H1 (cell line): Measurements from ENCODE around the gene INPPL1. TPM values are rescaled to one million over a fixed set of nuclear protein-coding genes. Genes with fewer than 3 reads are reported as not detected.
A peak's percentile ranks its signal among the peaks of the same experiment; 100 is the strongest.

Experiments
- CTCF ChIA-PET: fragments of 300-600 bp; sonication (Branson Sonifier 250); formaldehyde crosslinking; loops from one replicate; lab custom pipeline; 2021; ENCODE audit not compliant: partially characterized antibody; lab: Charles Lee
- POLR2A ChIA-PET: fragments of 300-600 bp; sonication (Branson Sonifier 250); formaldehyde crosslinking; loops from one replicate; lab custom pipeline; 2021; ENCODE audit warnings: inconsistent platforms; ENCODE audit not compliant: partially characterized antibody; lab: Charles Lee
- DNase-seq, 2 experiments: peaks; one replicate each; pipeline versions ENCODE4 v3.0.0 to v3.0.0-alpha.2; 2010 to 2022; ENCODE audit warnings: low spot score in 2 of 2, low read depth in 1 of 2, mixed read lengths in 1 of 2
- FAIRE-seq: peaks from 2 replicates; lab custom pipeline; 2011; peaks lifted over from hg19 to GRCh38; lab: Jason Lieb, UNC
- H2AFZ ChIP-seq: 2 replicates; pipeline ENCODE4 v1.8.1; 2012; ENCODE audit warnings: low read length, inconsistent platforms
- H2AK5ac ChIP-seq: 2 replicates; pipeline ENCODE4 v1.6.1; 2013; ENCODE audit warnings: low read depth, low read length
- H2BK120ac ChIP-seq: replicated peaks from 2 replicates; pipeline ENCODE3; 2013; ENCODE audit warnings: low read depth, low read length, inconsistent platforms
- H2BK12ac ChIP-seq: 2 replicates; pipeline ENCODE4 v1.6.1; 2013; ENCODE audit warnings: low read depth, low read length
- H2BK15ac ChIP-seq: 2 replicates; pipeline ENCODE4 v1.6.1; 2013; ENCODE audit warnings: low read length
- H2BK20ac ChIP-seq: 2 replicates; pipeline ENCODE4 v1.6.1; 2013; ENCODE audit warnings: low read length
- H2BK5ac ChIP-seq: 2 replicates; pipeline ENCODE4 v1.6.1; 2013; ENCODE audit warnings: low read depth, low read length
- H3K14ac ChIP-seq: 2 replicates; pipeline ENCODE4 v1.6.1; 2013; ENCODE audit warnings: inconsistent platforms; ENCODE audit not compliant: insufficient read length
- H3K18ac ChIP-seq: 2 replicates; pipeline ENCODE4 v1.6.1; 2013; ENCODE audit warnings: low read length; ENCODE audit errors: extremely low read depth
- H3K23ac ChIP-seq: 2 replicates; pipeline ENCODE4 v1.6.1; 2013; ENCODE audit warnings: inconsistent platforms; ENCODE audit not compliant: insufficient read length
- H3K23me2 ChIP-seq: 2 replicates; pipeline ENCODE4 v1.6.1; 2013; ENCODE audit warnings: low read depth, low read length
- H3K27ac ChIP-seq: 2 replicates; pipeline ENCODE4 v1.6.1; 2011; ENCODE audit warnings: low read depth, low read length, inconsistent platforms
- H3K27me3 ChIP-seq, 4 experiments: replicated peaks in 1 of 4; 1 replicate in 1 of 4; 2 replicates in 3 of 4; pipeline versions ENCODE4 v1.6.1 to v1.8.1; 2011 to 2013; ENCODE audit warnings: low read length in 3 of 4, mild to moderate bottlenecking in 3 of 4, inconsistent platforms in 2 of 4, mixed read lengths in 2 of 4, moderate library complexity in 1 of 4; ENCODE audit not compliant: control insufficient read depth in 3 of 4, insufficient read depth in 3 of 4; ENCODE audit errors: extremely low read depth in 1 of 4
- H3K36me3 ChIP-seq, 4 experiments: 2 replicates each; pipeline versions ENCODE4 v1.6.1 to v1.8.1; 2011 to 2013; ENCODE audit warnings: mild to moderate bottlenecking in 4 of 4, low read length in 3 of 4, moderate library complexity in 2 of 4, control low read depth in 1 of 4, inconsistent platforms in 1 of 4; ENCODE audit not compliant: insufficient read depth in 4 of 4, control insufficient read depth in 2 of 4
- H3K4ac ChIP-seq: replicated peaks from 2 replicates; pipeline ENCODE3; 2013; ENCODE audit warnings: low read length, low read depth, mixed read lengths, inconsistent platforms; ENCODE audit not compliant: insufficient read length
- H3K4me1 ChIP-seq, 4 experiments: replicated peaks in 1 of 4; 1 replicate in 1 of 4; 2 replicates in 3 of 4; pipeline versions ENCODE4 v1.6.1 to v1.8.1; 2011 to 2013; ENCODE audit warnings: low read length in 3 of 4, inconsistent platforms in 2 of 4, mixed read lengths in 1 of 4; ENCODE audit not compliant: insufficient read depth in 4 of 4, control insufficient read depth in 3 of 4
- H3K4me2 ChIP-seq, 2 experiments: 2 replicates each; pipeline versions ENCODE4 v1.6.1 to v1.8.1; 2011 to 2013; ENCODE audit warnings: low read depth in 2 of 2, low read length in 2 of 2, control low read depth in 1 of 2, inconsistent platforms in 1 of 2, mild to moderate bottlenecking in 1 of 2; ENCODE audit not compliant: insufficient read depth in 1 of 2
- H3K4me3 ChIP-seq, 4 experiments: fragments of 200-600, 300-600 bp in 1 of 4; sonication (generic), shearing (Covaris generic), sonication (Bioruptor Twin) in 1 of 4; 2 replicates each; pipeline versions ENCODE4 v1.5.1 to v1.8.1; 2011 to 2016; ENCODE audit warnings: low read length in 4 of 4, low read depth in 3 of 4, control low read depth in 2 of 4, inconsistent platforms in 2 of 4, mild to moderate bottlenecking in 2 of 4, mixed read lengths in 1 of 4, moderate library complexity in 1 of 4; ENCODE audit not compliant: insufficient read depth in 2 of 4; ENCODE audit errors: extremely low read depth in 1 of 4
- H3K56ac ChIP-seq: replicated peaks from 2 replicates; pipeline ENCODE3; 2013; ENCODE audit warnings: low read depth, mild to moderate bottlenecking, mixed read lengths, low read length, inconsistent platforms; ENCODE audit not compliant: insufficient read length
- H3K79me1 ChIP-seq: 2 replicates; pipeline ENCODE4 v1.6.1; 2013; ENCODE audit warnings: low read depth, low read length, control low read depth
- H3K79me2 ChIP-seq, 2 experiments: 2 replicates each; pipeline versions ENCODE4 v1.6.1 to v1.8.1; 2012 to 2013; ENCODE audit warnings: low read length in 2 of 2, mild to moderate bottlenecking in 2 of 2, inconsistent platforms in 1 of 2; ENCODE audit not compliant: insufficient read depth in 2 of 2, control insufficient read depth in 1 of 2
- H3K9ac ChIP-seq, 4 experiments: replicated peaks in 1 of 4; 1 replicate in 1 of 4; 2 replicates in 3 of 4; pipeline versions ENCODE4 v1.6.1 to v1.8.1; 2011 to 2013; ENCODE audit warnings: low read depth in 3 of 4, low read length in 3 of 4, control low read depth in 2 of 4, mild to moderate bottlenecking in 2 of 4, moderate library complexity in 2 of 4, inconsistent platforms in 1 of 4; ENCODE audit errors: extremely low read depth in 1 of 4
- H3K9me3 ChIP-seq, 2 experiments: 2 replicates each; pipeline versions ENCODE4 v1.6.1 to v1.8.1; 2012 to 2013; ENCODE audit warnings: mild to moderate bottlenecking in 2 of 2, moderate library complexity in 2 of 2, control low read depth in 1 of 2, inconsistent platforms in 1 of 2, low read depth in 1 of 2, low read length in 1 of 2, mixed read lengths in 1 of 2; ENCODE audit not compliant: insufficient read depth in 2 of 2
- H4K20me1 ChIP-seq, 2 experiments: replicated peaks in 1 of 2; 2 replicates each; pipeline versions ENCODE3 to v1.8.1; 2011 to 2013; ENCODE audit warnings: inconsistent platforms in 2 of 2, low read length in 2 of 2, mild to moderate bottlenecking in 1 of 2; ENCODE audit not compliant: insufficient read depth in 2 of 2, control insufficient read depth in 1 of 2
- H4K5ac ChIP-seq: 2 replicates; pipeline ENCODE4 v1.6.1; 2013; ENCODE audit warnings: low read length, low read depth, mixed read lengths, inconsistent platforms; ENCODE audit not compliant: insufficient read length
- H4K8ac ChIP-seq: 2 replicates; pipeline ENCODE4 v1.8.0; 2013; ENCODE audit warnings: mild to moderate bottlenecking, moderate library complexity, low read length, inconsistent platforms; ENCODE audit not compliant: insufficient read depth; ENCODE audit errors: extremely low read depth
- H4K91ac ChIP-seq: replicated peaks from 2 replicates; pipeline ENCODE3; 2013; ENCODE audit warnings: low read length, mixed read lengths, inconsistent platforms; ENCODE audit not compliant: insufficient read length
- CHD1 ChIP-seq: IDR thresholded peaks from 2 replicates; pipeline ENCODE4 v1.6.1; 2012; ENCODE audit warnings: low read depth, low read length, improper control_type of control experiment
- PHF8 ChIP-seq: fragments of 200-600 bp; sonication (generic); conservative IDR thresholded peaks from 2 replicates; pipeline ENCODE4 v1.7.1; 2012; ENCODE audit warnings: low read depth, mild to moderate bottlenecking, inconsistent platforms, low read length, moderate library complexity
- WGBS, 2 experiments: shearing (Covaris generic) in 1 of 2; methylation state at CpG; one replicate each; pipeline versions ENCODE4 v1.1.6 to v1.1.7; 2013 to 2015; ENCODE audit warnings: low lambda C conversion rate in 2 of 2, mixed read lengths in 2 of 2, inconsistent platforms in 1 of 2, low coverage in 1 of 2, missing lambda C conversion rate in 1 of 2; ENCODE audit not compliant: insufficient replicate concordance in 2 of 2, insufficient coverage in 1 of 2, insufficient read length in 1 of 2; ENCODE audit errors: extremely low coverage in 1 of 2, missing lambda C conversion rate in 1 of 2; 5-methylcytosine and 5-hydroxymethylcytosine counted together
- polyA plus RNA-seq, 7 experiments: library from polyadenylated mRNA; depleted of rRNA in 3 of 7; stranded (reverse) in 5 of 7; unstranded in 2 of 7; fragments of >200 nt in 5 of 7; fragments of 200-250 nt in 2 of 7; gene quantifications; 1 replicate in 5 of 7; 2 replicates in 1 of 7; 4 replicates in 1 of 7; pipeline versions ENCODE4 v1.2.1 to v1.2.3, GENCODE V29; 2011 to 2013; ENCODE audit warnings: missing spikeins in 2 of 7, mixed read lengths in 2 of 7
- total RNA-seq: library from RNA; stranded (reverse); fragmentation: NEBNext Ultra II Directional; extraction: Animal tissue kit (Norgen Biotek cat#: 25700); gene quantifications from 2 replicates; pipeline ENCODE4 v1.2.1, GENCODE V29; 2021

INPPL1 gene
- total and polyA plus RNA-seq, 2 of the 8 experiments (the other 6 are each of a cell fraction or from before 2014, with no cell fraction given), result 54.5 to 79.5 TPM

- H3K4me1 ChIP-seq, result peaks cover 0 to 5% (median 3%) of the 10 kb centered on the region in 4 experiments; a peak in 4 of 7 replicates
- POLR2A ChIA-PET, result interaction anchor here (1.2 to 9.9 kb wide), 2 partner anchors 8 to 117 kb away, joined by 3 to 160 read pairs; partner anchors contain the start of gene ANAPC15
Observed at GRCh38 chr11:72229336-72229924, 4.9 kb downstream of the INPPL1 start.

More at GRCh38 chr11:72229336-72229924, 4.9 kb downstream of the INPPL1 start:
- Histone ChIP-seq H3K36me3 (peaks cover 23 to 61% (median 47%) of the 10 kb centered on the region in 4 experiments), H3K56ac (no peak overlapping the region), H2AFZ (no peak overlapping the region), H3K4ac (no peak overlapping the region), H2BK15ac (no peak overlapping the region), H3K23ac (no peak overlapping the region), H4K8ac (no peak overlapping the region), H2BK5ac (no peak overlapping the region), H3K79me2 (peaks cover 0 to 11% of the 10 kb centered on the region in 2 experiments; a peak in 2 of 4 replicates), H4K91ac (no peak overlapping the region), H2AK5ac (no peak overlapping the region), H3K23me2 (peaks cover 10% of the 10 kb centered on the region), H2BK120ac (no peak overlapping the region), H4K20me1 (peaks cover 13 to 25% of the 10 kb centered on the region in 2 experiments), H3K14ac (no peak overlapping the region), H3K4me3 (no peak overlapping the region), H4K5ac (no peak overlapping the region), H3K18ac (no peak overlapping the region), H3K4me2 (no peak overlapping the region), H3K9ac (no peak overlapping the region), H3K27me3 (no peaks in the 10 kb centered on the region), H3K9me3 (no peaks in the 10 kb centered on the region), H2BK20ac (no peak overlapping the region), H3K27ac (no peak overlapping the region), H3K79me1 (peaks cover 10% of the 10 kb centered on the region), H2BK12ac (no peak overlapping the region)
- FAIRE-seq (no peak), DNase-seq (peak in 1 of 2 experiments; percentile 29)
- TF ChIP-seq PHF8 (no peak), CHD1 (no peak)
- WGBS, 2 experiments, result 94% methylated on average over 8 of the region's 8 CpGs; no CpG with 5 or more reads in 1 of the 2 experiments
- CTCF ChIA-PET, result interaction anchor here (0.6 to 8.3 kb wide), 9 partner anchors 7 to 252 kb away, joined by 3 to 72 read pairs (median 3); no protein-coding TSS in a partner anchor
